GM23338 (cell line): ENCODE data around the gene UCMA. TPM values are rescaled to one million over a fixed set of nuclear protein-coding genes. Genes with fewer than 3 reads are reported as not detected.
"Not testable (repeated sequence)": the region's sequence is repeated elsewhere in the genome, so short reads cannot be mapped to it uniquely, and the experiment has no call there.

Experiments
- ATAC-seq: fragments of 200-7000 bp; cut with Tn5 transposase; 3 replicates; pipeline ENCODE4 v1.9.1; 2020
- DNase-seq: peaks from one replicate; pipeline ENCODE4 v3.0.0-alpha.2; 2015; ENCODE audit warnings: low spot score
- H2AFZ ChIP-seq: fragments of 200-600 bp; sonication (generic); 2 replicates; pipeline ENCODE4 v1.8.0; 2016; ENCODE audit warnings: antibody characterized with exemption, mild to moderate bottlenecking, moderate library complexity
- H3F3A ChIP-seq: fragments of 200-600 bp; sonication (generic); replicated peaks from 2 replicates; pipeline ENCODE4 v1.8.0; 2017; ENCODE audit warnings: antibody characterized with exemption, mixed run types, low read depth
- H3K27ac ChIP-seq: fragments of 200-600 bp; sonication (generic); 2 replicates; pipeline ENCODE4 v1.6.1; 2016; ENCODE audit warnings: low read depth
- H3K27me3 ChIP-seq: fragments of 200-600 bp; sonication (generic); 2 replicates; pipeline ENCODE4 v1.8.0; 2016; ENCODE audit warnings: mild to moderate bottlenecking, mixed run types, moderate library complexity; ENCODE audit not compliant: insufficient read depth
- H3K36me3 ChIP-seq: fragments of 200-600 bp; sonication (generic); 2 replicates; pipeline ENCODE4 v1.8.0; 2016; ENCODE audit warnings: mild to moderate bottlenecking; ENCODE audit not compliant: insufficient read depth
- H3K4me1 ChIP-seq: fragments of 200-600 bp; sonication (generic); 2 replicates; pipeline ENCODE4 v1.8.0; 2016; ENCODE audit warnings: mild to moderate bottlenecking, moderate library complexity; ENCODE audit not compliant: insufficient read depth
- H3K4me2 ChIP-seq: fragments of 200-600 bp; sonication (generic); 2 replicates; pipeline ENCODE4 v1.7.1; 2017; ENCODE audit warnings: mixed run types
- H3K4me3 ChIP-seq: fragments of 200-600 bp; sonication (generic); 2 replicates; pipeline ENCODE4 v1.6.1; 2016; ENCODE audit warnings: mixed run types
- H3K79me2 ChIP-seq: fragments of 200-600 bp; sonication (generic); replicated peaks from 2 replicates; pipeline ENCODE4 v1.8.0; 2017; ENCODE audit warnings: mild to moderate bottlenecking; ENCODE audit not compliant: insufficient read depth
- H3K9me2 ChIP-seq: fragments of 200-600 bp; sonication (generic); 2 replicates; pipeline ENCODE4 v1.8.0; 2017; ENCODE audit not compliant: insufficient read depth
- H4K20me1 ChIP-seq: fragments of 200-600 bp; sonication (generic); replicated peaks from 2 replicates; pipeline ENCODE4 v1.8.0; 2017; ENCODE audit warnings: mild to moderate bottlenecking; ENCODE audit not compliant: insufficient read depth
- H3K27ac Mint-ChIP-seq: 2 replicates; pipeline ENCODE4 v1.8.0; 2020; ENCODE audit warnings: inconsistent platforms, mild to moderate bottlenecking, moderate library complexity, mixed read lengths
- H3K27me3 Mint-ChIP-seq: 3 replicates; pipeline ENCODE4 v1.8.0; 2022; ENCODE audit warnings: low read depth, mild to moderate bottlenecking, moderate library complexity, mixed read lengths, inconsistent platforms; ENCODE audit not compliant: insufficient read depth, poor library complexity
- H3K36me3 Mint-ChIP-seq: 3 replicates; pipeline ENCODE4 v1.8.0; 2021; ENCODE audit warnings: low read depth, mild to moderate bottlenecking, inconsistent platforms, moderate library complexity, mixed read lengths
- H3K4me1 Mint-ChIP-seq: 3 replicates; pipeline ENCODE4 v1.8.0; 2020; ENCODE audit warnings: mild to moderate bottlenecking, inconsistent platforms, mixed read lengths
- H3K4me3 Mint-ChIP-seq: 3 replicates; pipeline ENCODE4 v1.8.0; 2021; ENCODE audit warnings: moderate library complexity, mild to moderate bottlenecking, inconsistent platforms, mixed read lengths
- H3K9me3 Mint-ChIP-seq: 3 replicates; pipeline ENCODE4 v1.8.0; 2020; ENCODE audit warnings: moderate library complexity, mild to moderate bottlenecking, inconsistent platforms, mixed read lengths
- long read RNA-seq: library from polyadenylated mRNA; unstranded; transcript quantifications from one replicate; pipeline ENCODE4 v2.0.0, GENCODE V29; 2020; ENCODE audit not compliant: unreplicated experiment
- polyA plus RNA-seq: library from polyadenylated mRNA; unstranded; fragments of >200 nt; fragmentation: Nextera tagmentation; extraction: Ambion mirVana; gene quantifications from 2 replicates; pipeline ENCODE4 v1.2.1, GENCODE V29; 2016
- total RNA-seq: library from RNA; depleted of rRNA; stranded (reverse); fragments of >200 nt; shearing (Covaris generic); gene quantifications from 2 replicates; pipeline ENCODE4 v1.2.3, GENCODE V29; 2014; rRNA removed
- TF ChIP-seq, protein P1 (sequence below): IDR thresholded peaks from one replicate; pipeline ENCODE4 v1.6.1; 2018; ENCODE audit warnings: antibody characterized with exemption; ENCODE audit not compliant: unreplicated experiment
- TF ChIP-seq, protein P2 (sequence below), 2 experiments: fragments of 200-600 bp in 1 of 2; sonication (generic) in 1 of 2; conservative IDR thresholded peaks; 2 replicates each; pipeline versions ENCODE4 v1.5.1 to v1.6.1; 2016 to 2017; ENCODE audit warnings: antibody characterized with exemption in 2 of 2, low read depth in 2 of 2, mild to moderate bottlenecking in 2 of 2, moderate library complexity in 1 of 2

The UCMA gene
- 8.6 and 12.7 TPM in 2 replicates for total RNA-seq
- polyA plus RNA-seq = 16.7 and 18.7 TPM in 2 replicates
- long read RNA-seq, transcript UCMA-201 (5 exons, 826 nt) = major isoform, 6 of 8 reads
- long read RNA-seq, partial matches to known transcripts = 1 of 8 reads
- long read RNA-seq, other reads (novel, unspliced or antisense) = 1 of 8 reads

GRCh38 chr10:13234172-13234571 lies at the start of gene UCMA:
TSS of gene UCMA (minus strand) at chr10:13234374. CDS start at chr10:13234258, 116 bp downstream.
- Mint-ChIP-seq H3K4me1 (peaks cover 40% of the 10 kb centered on the region), H3K36me3 (no peaks in the 10 kb centered on the region), H3K9me3 (no peaks in the 10 kb centered on the region), H3K27me3 (peaks cover 5% of the 10 kb centered on the region), H3K4me3 (peak within 1 kb of the TSS; percentile 51), H3K27ac (no peak within 1 kb of the TSS)
- Histone ChIP-seq H3K9me2 (0 out of 2 replicates have a peak, but pooled peaks cover 6% of the 10 kb centered on the region), H3K36me3 (no peaks in the 10 kb centered on the region), H3F3A (peaks cover 6% of the 10 kb centered on the region), H4K20me1 (no peaks in the 10 kb centered on the region), H3K27me3 (no peaks in the 10 kb centered on the region), H3K27ac (no peak within 1 kb of the TSS), H2AFZ (peak within 1 kb of the TSS; percentile 96), H3K79me2 (no peaks in the 10 kb centered on the region), H3K4me2 (peak within 1 kb of the TSS; percentile 82), H3K4me1 (peaks cover 41% of the 10 kb centered on the region), H3K4me3 (peak within 1 kb of the TSS; percentile 49)
- DNase-seq (peak; percentile 56), ATAC-seq (peak; percentile 78)
- TF ChIP-seq, protein P1, sequence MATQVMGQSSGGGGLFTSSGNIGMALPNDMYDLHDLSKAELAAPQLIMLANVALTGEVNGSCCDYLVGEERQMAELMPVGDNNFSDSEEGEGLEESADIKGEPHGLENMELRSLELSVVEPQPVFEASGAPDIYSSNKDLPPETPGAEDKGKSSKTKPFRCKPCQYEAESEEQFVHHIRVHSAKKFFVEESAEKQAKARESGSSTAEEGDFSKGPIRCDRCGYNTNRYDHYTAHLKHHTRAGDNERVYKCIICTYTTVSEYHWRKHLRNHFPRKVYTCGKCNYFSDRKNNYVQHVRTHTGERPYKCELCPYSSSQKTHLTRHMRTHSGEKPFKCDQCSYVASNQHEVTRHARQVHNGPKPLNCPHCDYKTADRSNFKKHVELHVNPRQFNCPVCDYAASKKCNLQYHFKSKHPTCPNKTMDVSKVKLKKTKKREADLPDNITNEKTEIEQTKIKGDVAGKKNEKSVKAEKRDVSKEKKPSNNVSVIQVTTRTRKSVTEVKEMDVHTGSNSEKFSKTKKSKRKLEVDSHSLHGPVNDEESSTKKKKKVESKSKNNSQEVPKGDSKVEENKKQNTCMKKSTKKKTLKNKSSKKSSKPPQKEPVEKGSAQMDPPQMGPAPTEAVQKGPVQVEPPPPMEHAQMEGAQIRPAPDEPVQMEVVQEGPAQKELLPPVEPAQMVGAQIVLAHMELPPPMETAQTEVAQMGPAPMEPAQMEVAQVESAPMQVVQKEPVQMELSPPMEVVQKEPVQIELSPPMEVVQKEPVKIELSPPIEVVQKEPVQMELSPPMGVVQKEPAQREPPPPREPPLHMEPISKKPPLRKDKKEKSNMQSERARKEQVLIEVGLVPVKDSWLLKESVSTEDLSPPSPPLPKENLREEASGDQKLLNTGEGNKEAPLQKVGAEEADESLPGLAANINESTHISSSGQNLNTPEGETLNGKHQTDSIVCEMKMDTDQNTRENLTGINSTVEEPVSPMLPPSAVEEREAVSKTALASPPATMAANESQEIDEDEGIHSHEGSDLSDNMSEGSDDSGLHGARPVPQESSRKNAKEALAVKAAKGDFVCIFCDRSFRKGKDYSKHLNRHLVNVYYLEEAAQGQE = no peak
- TF ChIP-seq, protein P2, sequence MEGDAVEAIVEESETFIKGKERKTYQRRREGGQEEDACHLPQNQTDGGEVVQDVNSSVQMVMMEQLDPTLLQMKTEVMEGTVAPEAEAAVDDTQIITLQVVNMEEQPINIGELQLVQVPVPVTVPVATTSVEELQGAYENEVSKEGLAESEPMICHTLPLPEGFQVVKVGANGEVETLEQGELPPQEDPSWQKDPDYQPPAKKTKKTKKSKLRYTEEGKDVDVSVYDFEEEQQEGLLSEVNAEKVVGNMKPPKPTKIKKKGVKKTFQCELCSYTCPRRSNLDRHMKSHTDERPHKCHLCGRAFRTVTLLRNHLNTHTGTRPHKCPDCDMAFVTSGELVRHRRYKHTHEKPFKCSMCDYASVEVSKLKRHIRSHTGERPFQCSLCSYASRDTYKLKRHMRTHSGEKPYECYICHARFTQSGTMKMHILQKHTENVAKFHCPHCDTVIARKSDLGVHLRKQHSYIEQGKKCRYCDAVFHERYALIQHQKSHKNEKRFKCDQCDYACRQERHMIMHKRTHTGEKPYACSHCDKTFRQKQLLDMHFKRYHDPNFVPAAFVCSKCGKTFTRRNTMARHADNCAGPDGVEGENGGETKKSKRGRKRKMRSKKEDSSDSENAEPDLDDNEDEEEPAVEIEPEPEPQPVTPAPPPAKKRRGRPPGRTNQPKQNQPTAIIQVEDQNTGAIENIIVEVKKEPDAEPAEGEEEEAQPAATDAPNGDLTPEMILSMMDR (conservative IDR thresholded peaks at IDR 0.05; ENCODE audit: low read depth in 2 of 2) = 0 out of 4 replicates have a peak, but pooled peaks of 1 of the 2 experiments have one; percentile 1

DNA sequence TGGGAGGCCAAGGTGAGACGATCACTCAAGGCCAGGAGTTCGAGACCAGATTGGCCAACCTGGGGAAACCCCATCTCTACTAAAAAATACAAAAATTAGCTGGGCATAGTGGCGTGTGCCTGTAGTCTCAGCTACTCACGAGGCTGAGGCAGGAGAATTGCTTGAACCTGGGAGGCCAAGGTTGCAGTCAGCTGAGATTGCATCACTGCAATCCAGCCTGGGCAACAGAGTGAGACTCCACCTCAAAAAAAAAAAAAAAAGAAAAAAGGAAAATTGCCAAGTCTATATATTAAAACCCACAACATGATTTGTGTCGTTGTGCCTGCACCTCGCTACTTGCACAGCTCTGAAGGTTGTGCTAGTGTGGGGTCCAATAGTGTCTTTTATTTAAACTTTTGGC lies 48.2 kb upstream of the UCMA start:
- not testable (repeated sequence) for H3K4me3 ChIP-seq, H3K27me3 ChIP-seq, H3K27ac Mint-ChIP-seq, H3K27ac ChIP-seq, H3K4me1 ChIP-seq, H3K36me3 Mint-ChIP-seq, H4K20me1 ChIP-seq, H3K4me3 Mint-ChIP-seq, H3K27me3 Mint-ChIP-seq, H3K9me3 Mint-ChIP-seq, H3K79me2 ChIP-seq, DNase-seq, H3K4me2 ChIP-seq, H2AFZ ChIP-seq, H3K36me3 ChIP-seq, H3K9me2 ChIP-seq, H3K4me1 Mint-ChIP-seq, H3F3A ChIP-seq, ATAC-seq
